SJSA1 (cell line): ENCODE data around the gene HERPUD1. TPM values are rescaled to one million over a fixed set of nuclear protein-coding genes. Genes with fewer than 3 reads are reported as not detected.
A peak's percentile ranks its signal among the peaks of the same experiment; 100 is the strongest.

Experiments
- DNase-seq, 2 experiments: peaks; one replicate each; pipeline ENCODE4 v3.0.0-alpha.2; 2015 to 2020; ENCODE audit warnings: low spot score in 2 of 2, low read depth in 1 of 2
- H3K27ac ChIP-seq: fragments of 250-450 bp; sonication (Bioruptor Pico); 2 replicates; pipeline ENCODE4 v1.5.1; 2020; ENCODE audit warnings: mild to moderate bottlenecking, moderate library complexity
- H3K27me3 ChIP-seq: fragments of 250-450 bp; sonication (Bioruptor Pico); replicated peaks from 2 replicates; pipeline ENCODE4 v1.5.1; 2020; ENCODE audit warnings: mild to moderate bottlenecking, moderate library complexity
- H3K36me3 ChIP-seq: fragments of 250-450 bp; sonication (Bioruptor Pico); 2 replicates; pipeline ENCODE4 v1.5.1; 2020; ENCODE audit warnings: mild to moderate bottlenecking
- H3K4me1 ChIP-seq: fragments of 250-450 bp; sonication (Bioruptor Pico); replicated peaks from 2 replicates; pipeline ENCODE4 v1.6.1; 2021; ENCODE audit warnings: mild to moderate bottlenecking
- H3K4me3 ChIP-seq: fragments of 250-450 bp; sonication (Bioruptor Pico); 2 replicates; pipeline ENCODE4 v1.5.1; 2020; ENCODE audit warnings: mild to moderate bottlenecking
- H3K9me3 ChIP-seq: fragments of 250-450 bp; sonication (Bioruptor Pico); replicated peaks from 2 replicates; pipeline ENCODE4 v1.5.1; 2020; ENCODE audit warnings: mild to moderate bottlenecking
- total RNA-seq: library from RNA; depleted of rRNA; stranded (reverse); fragments of >200 nt; shearing (Covaris generic); gene quantifications from 2 replicates; pipeline ENCODE4 v1.2.3, GENCODE V29; 2014

Gene HERPUD1
- total RNA-seq, 1 experiment from 2014 or later = 42.4 TPM

DNA sequence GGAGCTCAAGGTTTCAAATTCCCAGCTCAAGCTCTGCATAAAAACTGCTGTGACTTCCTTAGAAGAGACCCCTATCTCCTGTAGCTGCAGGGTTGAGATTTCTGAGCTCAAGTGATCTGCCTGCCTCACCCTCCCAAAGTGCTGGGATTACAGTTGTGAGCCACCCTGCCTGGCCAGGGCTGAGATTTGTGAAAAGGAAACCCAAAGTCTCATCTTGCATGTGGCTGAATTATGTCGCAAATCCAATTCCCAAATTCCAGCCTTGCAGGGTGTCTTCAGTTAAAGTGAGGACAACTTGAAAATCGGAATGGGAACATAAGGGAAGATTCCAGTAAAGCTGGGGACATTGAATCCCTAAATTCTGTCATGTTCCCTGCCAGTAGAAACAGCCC is 15.7 kb downstream of the HERPUD1 start:
- Histone ChIP-seq H3K27me3 (no peaks in the 10 kb centered on the region), H3K9me3 (no peaks in the 10 kb centered on the region), H3K27ac (no peak overlapping the region), H3K4me3 (no peak overlapping the region), H3K36me3 (peaks cover 33% of the 10 kb centered on the region), H3K4me1 (no peaks in the 10 kb centered on the region)
- no peak for DNase-seq

DNA sequence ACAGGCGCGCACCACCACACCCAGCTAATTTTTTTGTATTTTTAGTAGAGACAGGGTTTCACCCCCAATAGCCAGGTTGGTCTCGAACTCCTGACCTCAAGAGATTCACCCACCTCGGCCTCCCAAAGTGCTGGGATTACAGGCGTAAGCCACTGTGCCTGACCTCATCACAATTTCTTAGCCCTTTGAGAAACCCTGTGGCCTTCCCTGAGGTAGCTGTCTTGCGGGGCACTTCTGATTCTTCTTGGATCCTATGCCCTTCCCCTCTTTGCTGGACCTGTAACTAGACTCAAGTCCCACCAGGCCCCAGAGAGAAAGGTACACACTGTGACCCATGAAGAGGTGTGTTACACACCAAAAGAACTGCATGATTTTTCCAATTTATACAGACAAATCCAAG is 16.3 kb downstream of the HERPUD1 start:
- H3K4me3 ChIP-seq = no peak overlapping the region
- no peak for DNase-seq
- no peak overlapping the region for H3K27ac ChIP-seq
- peaks cover 26% of the 10 kb centered on the region for H3K36me3 ChIP-seq
- H3K9me3 ChIP-seq = no peaks in the 10 kb centered on the region
- H3K27me3 ChIP-seq = no peaks in the 10 kb centered on the region
- H3K4me1 ChIP-seq = no peaks in the 10 kb centered on the region

DNA sequence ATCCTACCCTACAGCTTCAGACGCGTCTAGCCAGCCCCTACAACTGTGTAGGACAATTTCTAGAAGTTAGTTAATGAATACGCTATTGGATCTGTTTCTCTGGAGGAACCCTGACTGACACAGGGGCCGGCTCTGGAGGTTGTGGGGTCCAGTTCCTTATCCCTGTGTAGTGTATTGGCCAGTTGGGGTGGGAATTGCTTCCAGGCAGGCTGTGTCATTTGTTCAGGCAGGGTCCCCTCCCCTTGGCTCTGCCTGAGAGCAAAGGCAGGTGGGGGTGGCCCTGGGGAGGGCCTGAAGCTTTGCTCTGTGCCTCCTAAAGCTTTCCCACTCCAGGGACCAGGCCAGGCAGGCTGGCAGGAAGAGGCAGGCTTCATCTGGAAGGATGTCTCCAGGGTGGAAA is 18.1 kb downstream of the HERPUD1 start:
- Histone ChIP-seq H3K27ac (no peak overlapping the region), H3K36me3 (peaks cover 8% of the 10 kb centered on the region), H3K9me3 (no peaks in the 10 kb centered on the region), H3K4me3 (no peak overlapping the region), H3K4me1 (no peaks in the 10 kb centered on the region), H3K27me3 (no peaks in the 10 kb centered on the region)
- DNase-seq = no peak

DNA sequence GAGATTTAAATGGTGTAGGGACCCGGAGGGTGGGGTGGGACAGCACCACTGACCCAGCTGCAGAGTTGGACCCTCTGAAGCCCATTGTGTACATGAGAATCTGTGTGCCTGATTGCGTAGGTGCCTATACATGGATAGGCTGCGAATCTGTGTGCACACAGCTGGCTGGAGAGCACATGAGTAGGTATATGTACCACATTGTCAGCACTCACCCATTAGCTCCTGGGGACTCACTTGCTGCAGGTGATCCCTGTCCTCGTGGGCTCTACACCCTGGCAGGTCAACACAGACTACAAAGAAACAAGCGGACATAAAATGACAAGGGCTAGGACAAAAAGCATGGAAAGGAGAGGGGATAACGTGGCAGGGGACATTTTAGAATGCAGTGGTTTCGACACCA is 18.5 kb downstream of the HERPUD1 start:
- Histone ChIP-seq H3K27me3 (no peaks in the 10 kb centered on the region), H3K9me3 (no peaks in the 10 kb centered on the region), H3K4me1 (no peaks in the 10 kb centered on the region), H3K36me3 (peaks cover 4% of the 10 kb centered on the region), H3K27ac (no peak overlapping the region), H3K4me3 (no peak overlapping the region)
- no peak for DNase-seq

DNA sequence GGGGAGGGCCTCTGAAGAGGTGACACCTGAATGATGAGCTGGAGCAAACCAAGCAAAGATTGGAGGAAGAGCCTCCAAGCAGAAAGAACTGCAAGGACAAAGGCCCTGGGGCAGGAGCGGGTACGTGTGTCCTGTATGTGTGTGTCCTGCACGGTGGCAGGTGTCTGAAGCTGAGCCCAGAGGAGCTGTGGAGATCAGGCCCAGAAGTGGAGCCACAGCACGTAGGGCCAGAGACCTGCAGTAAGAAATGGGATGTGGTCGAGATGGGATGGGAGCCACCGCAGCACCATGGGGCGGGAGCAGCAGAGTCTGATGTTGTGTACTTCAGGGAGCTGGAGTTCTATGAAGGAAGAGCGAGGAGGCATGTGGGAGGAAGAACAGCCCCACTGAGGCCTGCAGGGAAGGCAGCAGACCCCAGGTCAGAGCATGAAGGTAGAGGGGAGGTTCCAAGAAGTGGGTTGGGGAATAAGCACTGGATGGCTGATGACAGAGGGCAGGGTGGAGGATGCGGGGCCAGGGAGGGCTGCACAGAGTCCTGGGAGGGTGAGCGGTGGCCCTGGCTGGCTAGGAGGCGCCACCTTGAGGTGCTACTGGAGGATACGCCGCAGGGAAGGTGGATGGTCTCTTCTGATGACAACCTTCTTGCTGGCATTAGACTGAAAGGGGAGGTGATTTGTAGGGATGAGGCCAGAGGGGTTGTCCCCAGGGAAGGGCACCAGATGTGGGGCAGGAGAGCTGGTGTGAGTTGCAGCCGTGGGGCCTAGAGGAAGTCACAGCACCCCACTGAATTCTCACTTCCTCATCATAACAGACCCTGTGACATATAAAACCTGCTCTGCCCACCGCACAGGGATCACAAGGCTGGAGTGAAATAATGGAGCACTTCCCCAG is 19.2 kb downstream of the HERPUD1 start:
- no peaks in the 10 kb centered on the region for H3K9me3 ChIP-seq
- H3K36me3 ChIP-seq = 0 out of 2 replicates have a peak, but pooled peaks cover under 1% of the 10 kb centered on the region
- peak; percentile 21 to 59 for DNase-seq
- H3K27me3 ChIP-seq = no peaks in the 10 kb centered on the region
- no peaks in the 10 kb centered on the region for H3K4me1 ChIP-seq
- no peak overlapping the region for H3K4me3 ChIP-seq
- H3K27ac ChIP-seq = no peak overlapping the region

DNA sequence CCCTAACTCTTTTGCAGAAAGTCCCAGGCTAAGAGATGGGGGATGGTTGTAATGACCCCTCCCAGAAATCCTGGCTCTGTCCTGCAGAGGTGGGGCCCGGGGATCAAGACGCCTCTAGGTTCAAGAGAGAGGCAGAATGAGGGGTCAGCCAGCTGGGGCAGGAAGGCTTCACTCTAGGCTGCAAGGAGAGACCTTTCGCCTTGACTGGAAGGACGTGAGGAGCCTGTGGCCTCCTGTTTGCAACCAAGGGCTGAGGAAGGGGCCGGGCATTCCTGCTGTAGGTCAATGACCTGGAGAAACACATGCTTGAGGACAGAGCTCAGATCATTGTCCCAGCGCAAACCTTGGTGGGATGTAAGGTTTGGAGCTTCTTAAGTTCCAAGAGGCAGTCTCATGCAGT is 21.1 kb downstream of the HERPUD1 start:
- H3K4me1 ChIP-seq = no peaks in the 10 kb centered on the region
- no peak for DNase-seq
- H3K36me3 ChIP-seq = no peaks in the 10 kb centered on the region
- H3K27me3 ChIP-seq = no peaks in the 10 kb centered on the region
- no peak overlapping the region for H3K27ac ChIP-seq
- no peak overlapping the region for H3K4me3 ChIP-seq
- no peaks in the 10 kb centered on the region for H3K9me3 ChIP-seq

DNA sequence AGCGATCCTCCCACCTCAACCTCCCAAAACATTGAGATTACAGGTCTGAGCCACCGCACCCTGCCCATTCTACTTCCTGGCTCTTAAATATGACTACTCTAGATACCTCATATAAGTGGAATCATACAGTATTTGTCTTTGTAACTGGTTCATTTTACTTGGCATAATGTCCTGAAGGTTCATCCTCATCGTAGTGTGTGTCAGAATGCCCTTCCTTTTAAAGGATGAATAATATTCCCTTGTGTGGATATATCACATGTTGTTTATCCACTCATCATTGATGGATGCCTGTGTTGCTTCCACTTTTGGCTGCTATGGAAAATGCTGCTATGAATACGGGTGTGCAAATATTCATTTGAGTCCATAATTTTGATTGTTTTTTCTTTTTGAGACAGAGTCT is 24.1 kb downstream of the HERPUD1 start:
- Histone ChIP-seq H3K4me3 (no peak overlapping the region), H3K27me3 (no peaks in the 10 kb centered on the region), H3K9me3 (no peaks in the 10 kb centered on the region), H3K4me1 (no peaks in the 10 kb centered on the region), H3K36me3 (no peaks in the 10 kb centered on the region), H3K27ac (no peak overlapping the region)
- DNase-seq = no peak

DNA sequence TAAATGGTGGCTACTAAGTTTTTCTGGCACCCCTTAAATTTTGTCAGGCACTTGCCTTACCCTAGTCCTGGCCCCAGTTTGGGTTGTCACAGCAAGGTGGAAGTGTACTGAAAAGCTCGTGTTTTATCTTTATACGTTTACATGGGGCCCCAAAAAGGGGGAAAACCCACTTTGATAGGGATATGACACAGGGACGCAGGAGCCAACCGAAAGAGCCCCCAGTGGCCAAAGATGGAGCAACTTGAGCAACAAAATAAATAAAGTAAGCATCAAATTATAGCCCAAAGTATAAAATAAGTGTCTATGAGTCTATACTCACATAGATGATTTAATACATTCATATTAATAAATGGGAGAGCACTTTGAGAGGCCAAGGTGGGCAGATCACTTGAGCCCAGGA is 24.8 kb downstream of the HERPUD1 start:
- H3K27me3 ChIP-seq = no peaks in the 10 kb centered on the region
- no peak overlapping the region for H3K27ac ChIP-seq
- no peaks in the 10 kb centered on the region for H3K9me3 ChIP-seq
- no peaks in the 10 kb centered on the region for H3K4me1 ChIP-seq
- no peak overlapping the region for H3K4me3 ChIP-seq
- no peaks in the 10 kb centered on the region for H3K36me3 ChIP-seq
- no peak for DNase-seq

DNA sequence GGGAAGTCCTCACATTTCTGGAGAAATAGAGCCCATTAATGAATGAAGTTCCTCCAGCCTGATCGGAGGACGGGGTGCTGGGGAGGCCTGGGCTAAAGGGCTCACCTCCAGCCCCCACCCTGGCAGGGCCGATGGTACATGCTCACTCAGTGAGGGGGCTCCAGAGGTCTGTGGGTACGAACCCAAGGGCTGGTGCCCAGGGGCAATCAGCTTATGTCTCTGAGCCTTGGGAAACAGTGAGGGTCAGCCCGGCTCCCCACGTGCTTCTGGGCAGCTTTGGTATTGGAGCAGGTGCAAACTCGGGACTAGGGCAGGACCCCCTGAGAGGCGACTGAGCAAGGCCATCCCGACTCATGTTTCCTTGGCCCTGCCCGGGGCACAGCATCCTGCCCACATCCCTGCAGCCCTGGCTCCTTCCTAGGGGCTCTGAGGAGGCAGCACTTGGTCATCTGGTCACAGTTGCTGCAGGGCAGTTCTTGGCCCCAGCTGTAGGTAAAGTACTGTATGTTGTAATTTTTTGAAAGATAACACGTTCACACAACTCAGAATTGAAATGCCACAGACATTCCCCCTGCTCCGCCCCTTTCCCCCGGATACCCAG is 28.8 kb downstream of the HERPUD1 start:
- Histone ChIP-seq H3K27me3 (no peaks in the 10 kb centered on the region), H3K4me1 (peaks cover 14% of the 10 kb centered on the region), H3K9me3 (no peaks in the 10 kb centered on the region), H3K27ac (no peak overlapping the region), H3K36me3 (no peaks in the 10 kb centered on the region), H3K4me3 (no peak overlapping the region)
- no peak for DNase-seq

DNA sequence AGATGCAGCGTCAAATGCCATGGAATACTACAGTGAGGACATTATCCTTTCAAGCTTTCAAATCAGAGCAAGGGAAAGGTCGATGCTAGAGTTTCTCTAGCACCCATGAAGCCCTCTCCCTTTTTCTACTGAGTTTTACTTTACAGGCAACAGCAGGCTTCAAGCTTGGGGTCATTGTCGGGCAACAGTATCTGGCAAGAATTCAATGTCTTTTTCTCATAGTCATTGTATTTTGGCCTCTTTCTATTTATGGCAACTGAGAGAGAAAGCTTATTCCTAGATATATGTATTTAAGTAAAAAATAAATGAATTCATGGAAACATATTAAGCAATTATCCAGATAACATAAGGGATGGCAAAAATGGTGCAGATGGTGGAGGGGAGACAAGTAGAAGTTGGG is 29.4 kb downstream of the HERPUD1 start:
- DNase-seq = no peak
- Histone ChIP-seq H3K4me1 (peaks cover 15% of the 10 kb centered on the region), H3K27me3 (no peaks in the 10 kb centered on the region), H3K36me3 (no peaks in the 10 kb centered on the region), H3K9me3 (no peaks in the 10 kb centered on the region), H3K4me3 (no peak overlapping the region), H3K27ac (no peak overlapping the region)

DNA sequence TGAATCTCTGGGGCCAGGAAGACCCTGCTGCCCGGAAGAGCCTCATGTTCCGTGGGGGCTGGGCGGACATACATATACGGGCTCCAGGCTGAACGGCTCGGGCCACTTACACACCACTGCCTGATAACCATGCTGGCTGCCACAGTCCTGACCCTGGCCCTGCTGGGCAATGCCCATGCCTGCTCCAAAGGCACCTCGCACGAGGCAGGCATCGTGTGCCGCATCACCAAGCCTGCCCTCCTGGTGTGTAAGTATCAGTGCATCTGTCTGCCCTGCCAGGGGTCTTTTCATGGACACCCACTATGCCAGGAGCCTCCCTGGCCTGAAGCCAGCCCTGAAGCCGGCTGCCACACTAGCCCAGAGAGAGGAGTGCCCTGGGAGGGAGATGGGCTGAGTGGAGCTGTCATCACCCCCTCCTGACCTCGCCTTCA is 29.9 kb downstream of the HERPUD1 start, which contains the start of gene CETP:
CETP (plus strand) TSS at position 100 of the 431 bp plus-strand sequence; CDS start at position 130, 30 bp downstream.
- no peak for DNase-seq
- Histone ChIP-seq H3K36me3 (no peaks in the 10 kb centered on the region), H3K9me3 (no peaks in the 10 kb centered on the region), H3K4me3 (no peak within 1 kb of the TSS), H3K4me1 (peaks cover 15% of the 10 kb centered on the region), H3K27me3 (no peaks in the 10 kb centered on the region), H3K27ac (no peak within 1 kb of the TSS)

DNA sequence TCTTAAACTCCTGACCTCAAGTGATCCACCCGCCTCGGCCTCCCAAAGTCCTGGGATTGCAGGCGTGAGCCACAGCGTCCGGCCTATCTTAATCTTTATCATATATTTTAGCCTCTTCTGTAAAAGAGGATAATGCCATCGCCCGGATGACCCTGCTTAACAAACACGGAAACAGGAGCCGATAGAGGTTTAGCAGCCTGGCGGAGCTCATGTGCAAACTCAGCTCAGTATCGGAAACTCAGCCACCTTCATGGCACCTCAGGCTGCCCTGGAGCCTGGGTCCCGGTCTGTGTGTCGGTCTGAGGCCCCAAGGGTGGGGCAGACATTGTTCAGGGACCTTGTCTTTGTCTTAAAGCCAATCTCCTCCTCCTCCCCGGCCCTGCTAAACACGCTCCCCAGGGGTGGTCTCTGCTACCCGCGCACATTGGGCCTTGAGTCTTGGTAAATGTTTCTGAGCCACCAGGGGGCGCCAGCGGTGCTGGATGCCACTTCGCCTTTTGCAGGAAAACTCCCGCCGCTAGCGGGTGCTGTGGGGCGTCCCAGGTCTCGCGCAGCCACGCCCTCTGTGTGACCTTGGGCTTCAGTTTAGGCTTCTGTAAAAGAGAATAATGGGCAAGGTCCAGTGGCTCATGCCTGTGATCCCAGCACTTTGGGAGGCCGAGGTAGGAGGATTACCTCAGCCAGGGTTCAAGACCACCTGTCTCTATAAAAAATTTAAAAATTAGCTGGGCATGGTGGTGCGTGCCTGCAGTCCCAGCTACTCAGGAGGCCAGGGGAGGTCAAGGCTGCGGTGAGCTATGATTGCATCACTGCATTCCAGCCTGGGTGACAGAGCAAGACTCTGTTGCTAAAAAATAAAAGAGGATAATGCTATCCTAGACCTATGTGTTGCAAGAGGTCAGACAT is 32.6 kb downstream of the HERPUD1 start:
- H3K4me1 ChIP-seq = peaks cover 15% of the 10 kb centered on the region
- no peaks in the 10 kb centered on the region for H3K27me3 ChIP-seq
- peak overlapping the region; percentile 26; the same call in 1 of the 2 replicates for H3K27ac ChIP-seq
- no peak overlapping the region for H3K4me3 ChIP-seq
- no peaks in the 10 kb centered on the region for H3K36me3 ChIP-seq
- peak; percentile 49 to 72 for DNase-seq
- H3K9me3 ChIP-seq = no peaks in the 10 kb centered on the region

DNA sequence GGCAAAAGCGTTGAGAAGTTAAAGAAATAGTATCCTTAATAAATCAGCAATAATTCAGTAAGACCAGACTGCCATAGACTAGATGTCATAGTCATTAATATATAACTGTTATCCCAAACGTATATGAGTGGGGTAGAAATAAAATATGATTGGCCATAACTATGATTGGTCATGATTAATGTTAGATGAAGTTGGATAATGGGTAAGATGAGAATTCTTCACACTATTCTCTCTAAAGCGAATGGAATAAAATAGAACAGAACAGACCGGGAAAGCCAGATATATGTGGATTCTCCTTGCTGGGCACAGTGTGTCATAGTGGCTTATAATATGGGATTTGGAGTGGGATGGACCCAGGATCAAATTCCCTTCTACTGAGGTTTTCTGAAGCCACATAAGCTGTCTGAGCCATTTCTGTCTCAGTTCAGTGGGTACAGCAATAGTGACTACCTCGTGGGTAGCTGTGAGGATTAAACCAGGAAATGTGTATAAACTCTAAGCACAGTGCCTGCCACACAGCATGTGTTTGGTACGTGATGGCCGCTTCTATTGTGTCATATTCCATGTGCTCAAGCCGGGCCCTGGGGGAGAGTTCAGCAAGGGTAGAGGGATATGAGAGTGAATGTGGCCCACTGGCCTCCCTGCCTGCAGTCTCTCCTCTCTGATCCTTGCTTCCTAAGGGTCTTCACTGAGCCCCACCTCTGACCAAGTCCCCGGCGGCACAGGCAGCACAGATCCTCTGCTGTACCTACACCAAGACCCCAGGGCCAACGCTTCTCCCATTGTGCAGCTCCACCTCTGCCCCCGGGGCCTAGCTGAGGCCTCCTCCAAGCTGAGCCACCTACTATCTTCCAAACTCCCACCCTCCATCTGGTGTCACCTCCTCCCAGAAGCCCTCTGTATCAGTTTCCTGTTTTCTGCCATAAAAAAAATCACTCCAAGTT is 33.5 kb downstream of the HERPUD1 start:
- no peak for DNase-seq
- Histone ChIP-seq H3K27me3 (no peaks in the 10 kb centered on the region), H3K36me3 (no peaks in the 10 kb centered on the region), H3K27ac (peak overlapping the region; percentile 26; the same call in 1 of the 2 replicates), H3K4me3 (no peak overlapping the region), H3K4me1 (peaks cover 15% of the 10 kb centered on the region), H3K9me3 (no peaks in the 10 kb centered on the region; the same call in 1 of the 2 replicates)
